ENCODE measurements around the gene SPRN. TPM values are rescaled to one million over a fixed set of nuclear protein-coding genes. Genes with fewer than 3 reads are reported as not detected.
A peak's percentile ranks its signal among the peaks of the same experiment; 100 is the strongest.
"Not testable (repeated sequence)": the region's sequence is repeated elsewhere in the genome, so short reads cannot be mapped to it uniquely, and the experiment has no call there.

Gene SPRN
- total RNA-seq (2014; rRNA removed; shearing (Covaris generic)) (0.31 TPM in 1 of 2 replicates, not detected in the other), polyA plus RNA-seq (2016; fragmentation: Nextera tagmentation; extraction: Ambion mirVana) (0.31 and 0.59 TPM in 2 replicates)
- long read RNA-seq = 0 reads

- peak within 1 kb of the TSS; percentile 50 for H3K4me3 ChIP-seq
- peaks cover 22% of the 10 kb centered on the region for H3K27me3 ChIP-seq (ENCODE audit: insufficient read depth)
- H3K27me3 Mint-ChIP-seq (ENCODE audit: insufficient read depth, low read depth, poor library complexity) = peaks cover 20% of the 10 kb centered on the region
- not testable (repeated sequence) for H3K9me2 ChIP-seq (ENCODE audit: insufficient read depth); H3F3A ChIP-seq (replicated peaks; ENCODE audit: low read depth); H2AFZ ChIP-seq; H3K36me3 Mint-ChIP-seq (ENCODE audit: low read depth); H4K20me1 ChIP-seq (replicated peaks; ENCODE audit: insufficient read depth); H3K27ac Mint-ChIP-seq; DNase-seq (ENCODE audit: low spot score); H3K4me1 ChIP-seq (ENCODE audit: insufficient read depth); H3K79me2 ChIP-seq (replicated peaks; ENCODE audit: insufficient read depth); H3K4me1 Mint-ChIP-seq; H3K27ac ChIP-seq (ENCODE audit: low read depth); H3K36me3 ChIP-seq (ENCODE audit: insufficient read depth)
- H3K9me3 Mint-ChIP-seq = peaks cover 14% of the 10 kb centered on the region
- H3K4me2 ChIP-seq = peak within 1 kb of the TSS; percentile 74
- peak; percentile 7 for ATAC-seq
- peak within 1 kb of the TSS; percentile 60; the same call in 2 of the 3 replicates for H3K4me3 Mint-ChIP-seq
These were observed at the start of gene SPRN for GRCh38 chr10:133424601-133425000. Gene SPRN (minus strand): TSS chr10:133424625. CDS start chr10:133423681, 944 bp downstream.

GRCh38 chr10:133474027-133474426 lies 49.6 kb upstream of the SPRN start:
- H3K36me3 ChIP-seq (ENCODE audit: insufficient read depth) = no peaks in the 10 kb centered on the region
- no peak overlapping the region for H3K27ac Mint-ChIP-seq
- peaks cover 8% of the 10 kb centered on the region for H3K27me3 Mint-ChIP-seq (ENCODE audit: insufficient read depth, low read depth, poor library complexity)
- DNase-seq (ENCODE audit: low spot score) (no peak), ATAC-seq (no peak)
- H4K20me1 ChIP-seq (replicated peaks; ENCODE audit: insufficient read depth) = no peaks in the 10 kb centered on the region
- no peak overlapping the region for H3K27ac ChIP-seq (ENCODE audit: low read depth)
- no peak overlapping the region for H3K4me2 ChIP-seq
- H3K27me3 ChIP-seq (ENCODE audit: insufficient read depth) = no peaks in the 10 kb centered on the region
- 0 out of 2 replicates have a peak, but pooled peaks cover 4% of the 10 kb centered on the region for H3K9me2 ChIP-seq (ENCODE audit: insufficient read depth)
- H2AFZ ChIP-seq = no peak overlapping the region
- H3K79me2 ChIP-seq (replicated peaks; ENCODE audit: insufficient read depth) = no peaks in the 10 kb centered on the region
- H3K4me3 Mint-ChIP-seq = no peak overlapping the region
- H3K4me3 ChIP-seq = no peak overlapping the region
- H3K9me3 Mint-ChIP-seq = peaks cover 62% of the 10 kb centered on the region
- no peaks in the 10 kb centered on the region for H3F3A ChIP-seq (replicated peaks; ENCODE audit: low read depth)
- H3K4me1 ChIP-seq (ENCODE audit: insufficient read depth) = no peaks in the 10 kb centered on the region
- H3K36me3 Mint-ChIP-seq (ENCODE audit: low read depth) = peaks cover 10% of the 10 kb centered on the region; the same call in 2 of the 3 replicates
- no peaks in the 10 kb centered on the region for H3K4me1 Mint-ChIP-seq
- TF ChIP-seq NANOG (IDR thresholded peaks at IDR 0.05; ENCODE audit: borderline replicate concordance) = no peak
- TF ChIP-seq ZNF462 (CRISPR knock-in tag; IDR thresholded peaks at IDR 0.05) = no peak
- no peak for TF ChIP-seq EZH2phosphoT487 (IDR thresholded peaks at IDR 0.05; ENCODE audit: unreplicated experiment)
- TF ChIP-seq POLR2AphosphoS5 (IDR thresholded peaks at IDR 0.05; ENCODE audit: low read depth) = no peak
- no peak for TF ChIP-seq EZH2 (IDR thresholded peaks at IDR 0.05; ENCODE audit: low read depth, unreplicated experiment)
- TF ChIP-seq JUNB (IDR thresholded peaks at IDR 0.05; ENCODE audit: unreplicated experiment) = no peak
- TF ChIP-seq ZNF331 (CRISPR knock-in tag; IDR thresholded peaks at IDR 0.05; ENCODE audit: low read depth) = no peak
- TF ChIP-seq CREB1 (CRISPR knock-in tag; IDR thresholded peaks at IDR 0.05; ENCODE audit: low read depth) = no peak
- TF ChIP-seq ZNF114 (CRISPR knock-in tag; IDR thresholded peaks at IDR 0.05) = no peak
- no peak for TF ChIP-seq REST (IDR thresholded peaks at IDR 0.05; ENCODE audit: unreplicated experiment)
- no peak for TF ChIP-seq STAT1 (IDR thresholded peaks at IDR 0.05; ENCODE audit: unreplicated experiment)
- TF ChIP-seq ETS1 (IDR thresholded peaks at IDR 0.05) = no peak

Data from GM23338 (cell line).